Central memory CD8-positive, alpha-beta T cell (primary cell): ENCODE data around the gene CTAGE1.

Source experiments
- ATAC-seq: fragments of 150-1000 bp; cut with Tn5 transposase; replicated peaks from 2 replicates; pipeline ENCODE4 v1.10.0; 2022; ENCODE audit warnings: mild to moderate bottlenecking, moderate FRiP score, moderate number of reproducible peaks; ENCODE audit not compliant: poor library complexity, severe bottlenecking; ENCODE audit errors: extremely low read depth
- DNase-seq, 2 donors: peaks; one replicate each; pipeline ENCODE4 v3.0.0; 2021; ENCODE audit warnings: low spot score in 2 of 2
- H3K27ac Mint-ChIP-seq: one replicate; pipeline ENCODE4 v1.8.0; 2022; ENCODE audit warnings: low read depth, mild to moderate bottlenecking, moderate library complexity, mixed read lengths
- H3K27me3 Mint-ChIP-seq: one replicate; pipeline ENCODE4 v1.8.0; 2022; ENCODE audit warnings: mixed read lengths
- H3K36me3 Mint-ChIP-seq: one replicate; pipeline ENCODE4 v1.8.0; 2022; ENCODE audit warnings: mild to moderate bottlenecking, moderate library complexity, mixed read lengths; ENCODE audit not compliant: insufficient read depth
- H3K4me1 Mint-ChIP-seq: one replicate; pipeline ENCODE4 v1.8.0; 2022; ENCODE audit warnings: mixed read lengths
- H3K4me3 Mint-ChIP-seq: one replicate; pipeline ENCODE4 v1.8.0; 2022; ENCODE audit warnings: mild to moderate bottlenecking, moderate library complexity, mixed read lengths
- H3K9me3 Mint-ChIP-seq: one replicate; pipeline ENCODE4 v1.8.0; 2022; ENCODE audit warnings: mixed read lengths

CTAGE1 gene, protein sequence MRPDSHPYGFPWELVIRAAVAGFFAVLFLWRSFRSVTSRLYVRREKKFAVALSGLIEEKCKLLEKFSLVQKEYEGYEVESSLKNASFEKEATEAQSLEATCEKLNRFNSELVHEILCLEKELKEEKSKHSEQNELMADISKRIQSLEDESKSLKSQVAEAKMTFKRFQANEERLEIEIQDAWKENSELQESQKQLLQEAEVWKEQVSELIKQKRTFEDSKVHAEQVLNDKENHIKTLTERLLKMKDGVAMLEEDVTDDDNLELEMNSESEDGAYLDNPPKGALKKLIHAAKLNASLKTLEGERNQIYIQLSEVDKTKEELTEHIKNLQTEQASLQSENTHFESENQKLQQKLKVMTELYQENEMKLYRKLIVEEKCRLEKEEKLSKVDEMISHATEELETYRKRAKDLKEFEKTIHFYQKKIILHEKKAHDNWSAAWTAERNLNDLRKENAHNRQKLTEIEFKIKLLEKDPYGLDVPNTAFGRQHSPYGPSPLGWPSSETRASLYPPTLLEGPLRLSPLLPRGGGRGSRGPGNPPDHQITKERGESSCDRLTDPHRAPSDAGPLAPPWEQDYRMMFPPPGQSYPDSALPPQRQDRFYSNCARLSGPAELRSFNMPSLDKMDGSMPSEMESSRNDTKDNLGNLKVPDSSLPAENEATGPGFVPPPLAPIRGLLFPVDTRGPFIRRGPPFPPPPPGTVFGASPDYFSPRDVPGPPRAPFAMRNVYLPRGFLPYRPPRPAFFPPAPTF

DNA sequence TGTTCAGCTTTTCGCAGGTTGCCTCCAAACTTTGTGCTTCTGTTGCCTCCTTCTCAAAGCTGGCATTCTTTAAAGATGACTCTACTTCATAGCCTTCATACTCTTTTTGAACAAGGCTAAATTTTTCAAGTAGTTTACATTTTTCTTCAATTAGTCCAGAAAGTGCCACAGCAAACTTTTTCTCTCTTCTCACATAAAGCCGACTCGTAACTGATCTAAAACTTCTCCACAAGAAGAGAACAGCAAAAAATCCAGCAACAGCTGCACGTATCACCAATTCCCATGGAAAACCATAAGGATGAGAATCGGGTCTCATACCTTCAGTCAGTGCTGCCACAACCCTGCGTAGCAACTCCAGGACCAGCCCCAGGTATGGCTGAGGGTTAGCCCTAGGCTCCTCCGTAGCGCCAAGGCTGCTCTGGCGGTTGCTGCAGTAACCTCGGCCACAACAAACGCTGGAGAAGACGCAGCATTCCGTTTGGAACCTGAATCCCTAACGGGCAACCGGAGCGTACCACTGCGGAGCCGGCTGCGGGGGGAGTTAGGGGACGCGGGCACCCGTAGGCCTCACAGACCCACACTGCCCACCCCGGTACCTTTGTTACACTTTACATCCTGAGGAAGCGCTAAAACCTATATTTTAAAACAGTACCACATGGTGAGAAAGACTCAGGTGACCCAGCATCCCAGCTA lies at the start of gene CTAGE1:
TSS of gene CTAGE1 (minus strand) at position 420 of the 693 bp plus-strand sequence. CDS start at position 316, 104 bp downstream.
- no peaks in the 10 kb centered on the region for H3K9me3 Mint-ChIP-seq
- no peak for DNase-seq
- no peak within 1 kb of the TSS for H3K27ac Mint-ChIP-seq

DNA sequence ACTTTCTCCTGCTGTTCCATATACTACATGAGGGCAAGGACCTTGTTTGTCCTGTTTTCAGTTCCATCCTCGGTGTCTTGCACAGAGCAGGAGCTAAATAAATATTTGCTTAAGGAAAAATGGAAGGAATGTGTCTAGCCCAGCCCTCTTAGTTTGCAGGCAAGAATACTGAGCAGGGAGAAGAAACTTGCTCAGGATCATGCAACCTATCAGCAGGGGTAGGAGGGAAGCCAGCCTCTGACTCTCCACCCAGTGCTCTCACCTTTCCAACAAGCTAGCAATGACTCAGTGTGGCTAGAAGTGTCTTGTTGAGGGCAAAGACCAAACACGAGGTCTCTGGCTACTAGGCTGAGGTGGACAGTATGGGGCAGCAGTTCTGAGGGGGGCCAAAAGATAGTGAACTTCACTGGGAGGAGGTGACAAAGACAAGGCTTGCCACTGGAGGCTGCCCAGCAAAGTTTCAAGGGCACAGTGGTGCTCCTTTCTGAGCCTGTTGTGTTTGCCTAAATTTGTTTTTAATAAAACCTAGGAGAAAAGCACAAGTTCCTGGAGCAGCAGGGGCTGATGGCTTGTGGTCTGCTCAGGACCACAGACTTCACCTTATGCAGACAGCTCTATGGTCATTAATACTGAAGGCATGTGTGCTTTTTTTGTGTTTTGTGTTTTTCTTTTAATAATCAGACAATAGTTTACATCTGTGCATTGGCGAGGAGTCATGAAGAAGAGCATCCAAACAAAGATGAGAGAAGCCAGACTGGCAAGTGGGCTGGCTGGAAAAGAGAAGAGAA lies 49.1 kb upstream of the CTAGE1 start:
- peak overlapping the region; percentile 7 for H3K4me3 Mint-ChIP-seq
- no peaks in the 10 kb centered on the region for H3K36me3 Mint-ChIP-seq
- ATAC-seq (no peak), DNase-seq (no peak)
- peaks cover 20% of the 10 kb centered on the region for H3K4me1 Mint-ChIP-seq
- peak overlapping the region; percentile 37 for H3K27ac Mint-ChIP-seq
- no peaks in the 10 kb centered on the region for H3K9me3 Mint-ChIP-seq
- H3K27me3 Mint-ChIP-seq, result no peaks in the 10 kb centered on the region

More for the DNA sequence above, at the start of gene CTAGE1:
- H3K27me3 Mint-ChIP-seq, result no peaks in the 10 kb centered on the region
- no peaks in the 10 kb centered on the region for H3K36me3 Mint-ChIP-seq
- H3K4me3 Mint-ChIP-seq, result no peak within 1 kb of the TSS
- no peak for ATAC-seq
- H3K4me1 Mint-ChIP-seq, result peaks cover 8% of the 10 kb centered on the region

DNA sequence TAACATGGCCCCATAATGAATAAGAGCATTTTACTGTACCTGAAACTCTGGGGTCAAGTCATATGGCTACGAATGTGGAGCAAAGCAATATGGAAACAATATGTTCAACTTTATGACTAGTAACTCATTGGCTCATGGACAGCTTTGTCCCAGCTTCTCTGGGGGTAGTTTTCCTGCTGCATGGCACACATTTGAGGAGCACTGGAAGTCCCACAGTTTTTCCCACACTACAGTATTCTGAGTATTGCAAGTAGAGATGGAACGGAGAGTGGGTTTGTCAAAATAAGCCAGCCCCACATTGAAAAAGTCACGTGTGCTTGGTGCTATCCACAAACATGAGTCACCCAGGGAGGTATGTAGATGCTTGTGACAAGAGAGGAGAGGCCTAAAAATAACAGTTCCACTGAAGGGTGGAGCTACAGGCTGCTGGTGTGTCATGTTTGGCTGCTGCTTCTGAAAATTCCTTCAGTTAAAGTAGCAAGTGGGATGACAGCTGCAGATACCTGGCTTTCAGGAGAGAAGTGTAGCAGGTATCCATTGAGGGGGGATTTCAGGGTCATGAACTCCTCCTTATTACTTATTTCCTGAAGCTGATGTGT lies 48.2 kb upstream of the CTAGE1 start:
- Mint-ChIP-seq H3K36me3 (no peaks in the 10 kb centered on the region), H3K9me3 (no peaks in the 10 kb centered on the region), H3K27ac (peak overlapping the region; percentile 37), H3K4me3 (peak overlapping the region; percentile 39), H3K27me3 (no peaks in the 10 kb centered on the region), H3K4me1 (peaks cover 20% of the 10 kb centered on the region)
- ATAC-seq (peak; percentile 100), DNase-seq (peak in 1 of 2 donors; percentile 25)

DNA sequence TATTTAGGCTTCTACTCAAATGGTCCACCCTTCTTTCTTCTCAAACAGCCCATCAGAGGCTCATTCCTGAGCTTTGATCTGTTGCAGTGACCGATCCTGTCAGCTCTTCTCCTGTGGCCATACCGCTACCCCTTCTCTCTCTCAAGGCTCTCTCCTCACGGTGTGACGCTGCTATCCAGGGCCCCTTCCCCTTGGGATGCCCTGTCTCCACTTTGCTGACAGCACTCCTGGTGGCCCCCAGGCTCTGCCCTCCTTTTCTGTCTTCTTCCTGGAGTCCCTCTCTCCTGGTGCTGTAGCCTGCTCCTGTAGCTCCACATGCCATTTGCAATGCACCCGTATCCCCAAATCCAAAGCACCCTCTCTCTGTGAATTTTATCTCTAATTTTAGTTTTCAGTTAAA lies 45.4 kb upstream of the CTAGE1 start:
- H3K27me3 Mint-ChIP-seq, result no peaks in the 10 kb centered on the region
- no peaks in the 10 kb centered on the region for H3K9me3 Mint-ChIP-seq
- no peaks in the 10 kb centered on the region for H3K36me3 Mint-ChIP-seq
- no peak for ATAC-seq
- peaks cover 20% of the 10 kb centered on the region for H3K4me1 Mint-ChIP-seq
- DNase-seq, result no peak
- H3K27ac Mint-ChIP-seq, result no peak overlapping the region
- no peak overlapping the region for H3K4me3 Mint-ChIP-seq

DNA sequence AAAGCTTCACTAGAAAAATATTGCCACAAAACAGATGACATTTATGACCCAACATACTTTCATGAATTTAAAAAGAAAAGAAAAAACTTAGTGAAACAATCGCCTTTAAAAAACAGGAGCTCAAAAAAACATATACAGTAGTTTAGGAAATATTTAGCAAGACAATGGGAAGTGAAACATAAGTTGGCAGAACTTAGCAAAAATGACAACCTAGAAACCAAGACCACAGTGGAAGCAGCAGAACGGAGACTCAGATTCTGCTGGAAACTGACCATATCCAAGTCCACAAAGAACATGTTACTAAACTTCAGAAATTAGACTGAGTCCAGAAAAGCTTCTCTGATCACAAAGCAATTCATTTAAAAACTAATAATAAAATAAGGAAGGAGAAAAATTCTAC lies 41.8 kb upstream of the CTAGE1 start:
- Mint-ChIP-seq H3K27me3 (peaks cover 26% of the 10 kb centered on the region), H3K4me1 (no peaks in the 10 kb centered on the region), H3K4me3 (no peak overlapping the region), H3K27ac (no peak overlapping the region), H3K9me3 (no peaks in the 10 kb centered on the region), H3K36me3 (no peaks in the 10 kb centered on the region)
- DNase-seq (no peak), ATAC-seq (no peak)

DNA sequence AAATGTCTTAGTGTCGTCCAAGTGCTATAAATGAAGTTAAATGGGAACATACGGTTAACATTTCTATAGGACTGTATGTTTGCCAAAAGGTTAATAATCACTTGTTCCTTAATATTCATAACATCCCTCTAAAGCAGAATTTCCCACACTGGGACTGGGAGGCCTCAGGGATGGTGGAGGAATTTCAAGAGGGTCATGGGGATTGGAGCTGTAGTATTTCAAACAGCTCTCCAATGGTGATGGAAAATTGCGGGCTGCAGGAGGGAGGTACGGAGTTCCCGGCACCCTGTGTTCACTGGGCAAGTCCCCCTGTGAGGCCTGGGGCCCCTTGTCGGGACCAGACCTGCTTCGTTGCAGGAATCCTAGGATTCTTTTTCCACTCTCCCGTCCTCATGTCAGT lies 39.8 kb upstream of the CTAGE1 start:
- Mint-ChIP-seq H3K4me3 (no peak overlapping the region), H3K27ac (no peak overlapping the region), H3K36me3 (peaks cover 2% of the 10 kb centered on the region), H3K9me3 (no peaks in the 10 kb centered on the region), H3K4me1 (peaks cover under 1% of the 10 kb centered on the region), H3K27me3 (peaks cover 26% of the 10 kb centered on the region)
- ATAC-seq, result no peak
- no peak for DNase-seq

DNA sequence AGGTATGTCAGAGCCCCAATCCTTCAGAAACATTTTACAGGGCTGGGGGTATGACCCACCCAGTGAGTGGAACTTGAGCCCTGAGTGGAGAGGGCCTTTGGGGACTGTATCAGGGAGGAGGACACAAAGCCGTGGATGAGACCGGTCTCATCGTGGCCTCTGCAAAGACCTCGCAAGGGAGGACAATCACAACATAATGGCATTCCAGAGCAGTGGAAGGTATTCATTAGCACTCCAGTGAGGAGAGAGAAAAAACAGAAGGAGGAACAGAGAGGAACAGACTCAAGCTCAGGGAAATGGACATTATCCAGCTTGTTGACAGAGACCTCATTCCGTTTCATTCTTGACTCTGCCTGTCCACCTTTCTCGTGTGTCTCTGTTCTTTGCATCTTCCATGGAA lies 38.8 kb upstream of the CTAGE1 start:
- Mint-ChIP-seq H3K27me3 (peaks cover 26% of the 10 kb centered on the region), H3K4me1 (peaks cover 6% of the 10 kb centered on the region), H3K36me3 (peaks cover 2% of the 10 kb centered on the region), H3K9me3 (no peaks in the 10 kb centered on the region), H3K4me3 (no peak overlapping the region), H3K27ac (no peak overlapping the region)
- DNase-seq (no peak), ATAC-seq (no peak)

DNA sequence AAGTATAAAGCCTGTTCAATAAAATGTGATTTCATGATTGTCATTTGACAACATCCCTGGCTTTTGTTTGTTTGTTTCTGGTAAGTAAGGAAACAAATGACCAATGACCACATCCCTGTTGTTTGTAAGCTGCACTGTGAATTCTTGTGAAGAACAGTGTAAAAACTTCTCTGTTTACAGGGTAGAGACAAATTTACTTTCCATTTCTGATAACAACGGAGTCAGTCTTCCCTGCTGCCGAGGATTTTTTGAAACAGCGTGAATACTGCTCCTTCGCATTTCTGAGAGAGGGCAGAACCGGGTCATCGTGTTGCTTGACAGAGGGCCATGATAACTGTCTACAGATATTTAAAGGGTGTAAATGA lies 38.4 kb upstream of the CTAGE1 start:
- Mint-ChIP-seq H3K36me3 (peaks cover 2% of the 10 kb centered on the region), H3K27me3 (peaks cover 26% of the 10 kb centered on the region), H3K4me1 (peaks cover 6% of the 10 kb centered on the region), H3K4me3 (no peak overlapping the region), H3K9me3 (no peaks in the 10 kb centered on the region), H3K27ac (no peak overlapping the region)
- no peak for ATAC-seq
- no peak for DNase-seq

DNA sequence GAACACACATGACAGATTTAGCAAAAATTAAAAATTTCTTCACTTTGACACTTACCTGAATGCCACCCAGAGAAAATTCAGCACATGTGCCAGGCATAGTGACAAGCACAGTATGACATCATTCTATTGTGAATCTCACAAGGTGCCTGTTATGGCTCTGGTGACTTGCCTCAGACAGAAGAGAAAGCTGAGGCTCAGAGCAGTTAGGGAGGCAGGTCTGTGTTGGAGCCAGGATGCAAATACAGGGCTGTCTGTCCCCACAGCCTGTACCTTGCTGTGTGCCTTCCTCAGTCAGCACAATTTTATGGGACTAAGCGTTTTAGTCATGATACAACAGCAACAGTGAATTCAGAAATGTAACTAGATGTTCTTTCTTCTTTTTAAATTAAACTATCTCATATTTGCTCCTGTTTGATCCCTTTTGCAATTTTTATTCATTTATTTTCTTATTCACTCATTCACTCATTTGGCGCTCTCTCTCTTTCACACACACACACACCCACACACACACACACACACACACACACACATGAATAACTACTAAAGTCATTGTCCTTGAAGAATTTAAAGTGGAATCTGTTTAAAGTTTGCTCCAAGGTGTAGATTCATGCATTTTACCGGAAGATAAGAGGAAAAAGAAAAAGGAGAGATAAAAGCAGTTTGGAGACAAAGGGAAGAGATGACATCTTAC lies 37.9 kb upstream of the CTAGE1 start:
- no peak overlapping the region for H3K27ac Mint-ChIP-seq
- DNase-seq (no peak), ATAC-seq (no peak)
- no peaks in the 10 kb centered on the region for H3K9me3 Mint-ChIP-seq
- peaks cover 6% of the 10 kb centered on the region for H3K4me1 Mint-ChIP-seq
- peaks cover 2% of the 10 kb centered on the region for H3K36me3 Mint-ChIP-seq
- no peak overlapping the region for H3K4me3 Mint-ChIP-seq
- H3K27me3 Mint-ChIP-seq, result peaks cover 26% of the 10 kb centered on the region

DNA sequence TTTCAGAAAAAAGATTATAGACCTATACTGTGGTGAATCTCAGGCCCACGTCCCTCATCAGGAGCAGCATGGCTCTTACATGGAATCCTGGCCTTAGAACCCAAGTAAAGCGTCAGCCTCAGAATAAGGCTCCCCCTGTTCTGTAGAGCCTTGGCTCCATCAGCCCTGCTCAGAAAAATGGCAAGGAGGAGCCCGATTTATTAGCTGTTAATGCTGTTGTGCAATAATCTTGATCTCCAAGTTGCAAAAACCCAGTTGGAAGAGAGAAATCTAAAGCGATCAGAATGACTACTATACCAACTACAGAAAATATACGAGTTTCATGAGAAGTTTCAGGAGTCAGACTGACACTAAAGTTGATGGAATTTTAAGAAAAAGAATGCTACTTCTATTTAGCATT lies 35.6 kb upstream of the CTAGE1 start:
- Mint-ChIP-seq H3K4me1 (peaks cover 6% of the 10 kb centered on the region), H3K36me3 (peaks cover 4% of the 10 kb centered on the region), H3K4me3 (no peak overlapping the region), H3K27me3 (peaks cover 26% of the 10 kb centered on the region), H3K27ac (no peak overlapping the region), H3K9me3 (peaks cover 12% of the 10 kb centered on the region)
- DNase-seq, result no peak
- no peak for ATAC-seq

DNA sequence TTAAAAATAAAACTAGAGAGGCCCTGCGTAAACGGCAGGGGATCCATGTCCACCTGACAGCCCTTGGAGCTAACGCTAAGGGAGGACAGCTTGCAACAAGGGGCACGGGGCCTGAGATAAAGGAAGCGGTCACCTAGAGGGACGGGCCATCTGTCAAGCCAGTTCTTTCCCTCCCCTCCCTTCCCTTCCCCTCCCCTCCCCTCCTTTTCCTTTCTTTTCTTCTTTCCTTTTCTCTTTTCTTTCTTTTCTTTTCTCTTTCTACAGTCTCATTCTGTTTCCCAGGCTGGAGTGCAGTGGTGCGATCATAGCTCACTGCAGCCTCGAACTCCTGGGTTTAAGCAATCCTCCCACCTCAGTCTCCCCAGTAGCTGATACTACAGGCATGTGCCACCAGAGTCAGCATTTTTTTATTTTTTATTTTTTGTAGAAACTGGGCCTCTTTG lies 34.5 kb upstream of the CTAGE1 start:
- no peak overlapping the region for H3K4me3 Mint-ChIP-seq
- H3K4me1 Mint-ChIP-seq, result peaks cover 6% of the 10 kb centered on the region
- no peak for DNase-seq
- peaks cover 4% of the 10 kb centered on the region for H3K36me3 Mint-ChIP-seq
- ATAC-seq, result no peak
- H3K9me3 Mint-ChIP-seq, result peaks cover 12% of the 10 kb centered on the region
- peaks cover 26% of the 10 kb centered on the region for H3K27me3 Mint-ChIP-seq
- no peak overlapping the region for H3K27ac Mint-ChIP-seq
